NCI-H1092 (cell line): Measurements from ENCODE around the gene MYL6.
"Not testable (repeated sequence)": the region's sequence is repeated elsewhere in the genome, so short reads cannot be mapped to it uniquely, and the experiment has no call there.

Source experiments
- DNase-seq: peaks from one replicate; lab custom pipeline; 2025; lab: John Stamatoyannopoulos, UW

The MYL6 gene

DNA sequence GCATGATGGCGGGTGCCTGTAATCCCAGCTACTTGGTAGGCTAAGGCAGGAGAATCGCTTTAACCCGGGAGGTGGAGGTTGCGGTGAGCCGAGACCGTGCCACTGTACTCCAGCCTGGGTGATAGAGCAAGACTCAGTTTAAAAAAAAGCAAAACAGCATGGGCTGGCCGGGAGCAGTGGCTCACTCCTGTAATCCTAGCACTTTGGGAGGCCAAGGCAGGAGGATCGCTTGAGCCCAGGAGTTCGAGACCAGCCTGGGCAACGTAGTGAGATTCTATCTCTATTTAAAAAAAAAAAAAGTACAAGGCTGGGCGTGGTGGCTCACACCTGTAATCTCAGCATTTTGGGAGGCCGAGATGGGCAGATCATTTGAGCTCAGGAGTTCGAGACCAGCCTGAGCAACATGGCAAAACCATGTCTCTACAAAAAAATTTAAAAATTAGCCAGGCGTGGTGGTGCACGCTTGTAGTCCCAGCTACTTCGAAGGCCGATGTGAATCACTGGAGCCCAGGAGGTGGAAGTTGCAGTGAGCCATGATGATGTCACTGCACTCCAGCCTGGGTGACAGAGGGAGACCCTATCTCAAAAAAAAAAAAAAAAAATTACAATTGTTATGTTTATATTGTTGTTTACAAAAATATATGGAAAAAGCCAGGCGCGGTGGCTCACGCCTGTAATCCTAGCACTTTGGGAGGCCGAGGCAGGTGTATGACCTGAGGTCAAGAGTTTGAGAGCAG is 1.5 kb upstream of the MYL6 start:
- DNase-seq, result not testable (repeated sequence)

DNA sequence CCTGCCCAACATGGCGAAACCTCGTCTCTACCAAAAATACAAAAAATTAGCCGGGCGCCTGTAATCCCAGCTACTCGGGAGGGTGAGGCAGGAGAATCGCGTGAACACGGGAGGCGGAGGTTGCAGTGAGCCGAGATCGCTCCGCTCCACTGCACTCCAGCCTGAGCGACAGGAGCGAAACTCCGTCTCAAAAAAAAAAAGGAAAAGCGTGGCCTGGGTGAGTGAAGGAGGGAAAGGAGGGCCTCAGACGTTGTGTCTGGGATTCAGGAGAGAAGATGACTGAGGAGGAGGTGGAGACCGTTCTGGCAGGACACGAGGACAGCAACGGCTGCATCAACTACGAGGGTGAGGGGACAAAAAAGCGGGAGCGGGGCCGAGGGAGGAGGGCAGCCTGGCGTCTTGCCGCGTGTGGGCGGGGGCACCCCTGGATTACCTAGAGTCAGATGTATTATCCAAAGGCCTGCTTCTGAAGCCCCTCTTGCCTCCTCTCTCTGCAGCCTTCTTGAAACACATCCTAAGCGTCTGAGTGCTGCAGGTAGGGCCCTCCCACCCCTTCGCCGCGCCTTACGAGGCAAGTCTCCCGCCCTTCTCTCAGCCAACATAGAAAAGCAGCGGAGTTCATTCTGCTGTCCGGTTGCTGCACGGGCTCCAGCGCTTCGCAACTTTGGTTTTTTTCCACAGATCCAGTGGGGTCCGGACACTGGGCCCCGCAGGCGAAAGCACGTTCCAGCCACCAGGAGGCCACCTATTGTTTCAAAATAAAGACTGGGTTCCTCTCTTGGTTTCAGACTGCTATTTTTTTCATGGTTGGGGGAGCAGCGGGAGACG is 744 bp upstream of the MYL6 start:
- peak; percentile 69 for DNase-seq

GRCh38 chr12:56158926-56159461 is 835 bp downstream of the MYL6 start:
- no peak for DNase-seq

GRCh38 chr12:56159482-56160192 is 1.5 kb downstream of the MYL6 start:
- no peak for DNase-seq

- DNase-seq, result no peak
Observed at GRCh38 chr12:56160193-56160763, 2.1 kb downstream of the MYL6 start.

DNA sequence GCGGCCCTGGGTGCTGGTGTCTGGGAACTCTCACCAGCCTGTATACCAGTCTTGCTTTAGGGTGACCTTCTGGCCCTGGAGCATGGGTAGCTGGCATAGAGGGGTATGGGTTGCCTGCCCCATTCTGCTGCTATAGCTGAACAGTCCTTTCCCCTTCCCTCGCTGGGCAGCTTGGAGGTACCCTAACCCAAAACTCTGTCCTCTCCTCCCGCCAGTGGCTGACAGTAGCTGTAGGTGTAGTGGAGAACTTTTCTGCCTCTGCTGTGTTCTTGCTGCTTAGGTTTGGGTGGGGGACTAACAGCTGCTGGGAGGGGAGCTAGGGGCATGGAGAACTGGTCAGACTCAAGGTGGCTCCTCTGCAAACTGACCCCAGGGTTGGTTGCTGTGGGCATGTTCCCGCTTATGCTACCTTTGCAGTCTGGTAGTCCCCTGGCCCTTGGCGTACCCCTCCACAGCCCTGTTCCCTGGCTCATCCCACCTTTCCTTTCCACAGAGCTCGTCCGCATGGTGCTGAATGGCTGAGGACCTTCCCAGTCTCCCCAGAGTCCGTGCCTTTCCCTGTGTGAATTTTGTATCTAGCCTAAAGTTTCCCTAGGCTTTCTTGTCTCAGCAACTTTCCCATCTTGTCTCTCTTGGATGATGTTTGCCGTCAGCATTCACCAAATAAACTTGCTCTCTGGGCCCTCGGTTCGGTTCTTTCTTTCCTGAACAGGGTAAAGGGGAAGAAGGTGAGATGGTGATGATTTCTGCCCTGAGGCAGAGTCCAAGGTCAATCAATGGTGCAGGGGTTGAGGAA is 2.9 kb downstream of the MYL6 start:
- no peak for DNase-seq

DNA sequence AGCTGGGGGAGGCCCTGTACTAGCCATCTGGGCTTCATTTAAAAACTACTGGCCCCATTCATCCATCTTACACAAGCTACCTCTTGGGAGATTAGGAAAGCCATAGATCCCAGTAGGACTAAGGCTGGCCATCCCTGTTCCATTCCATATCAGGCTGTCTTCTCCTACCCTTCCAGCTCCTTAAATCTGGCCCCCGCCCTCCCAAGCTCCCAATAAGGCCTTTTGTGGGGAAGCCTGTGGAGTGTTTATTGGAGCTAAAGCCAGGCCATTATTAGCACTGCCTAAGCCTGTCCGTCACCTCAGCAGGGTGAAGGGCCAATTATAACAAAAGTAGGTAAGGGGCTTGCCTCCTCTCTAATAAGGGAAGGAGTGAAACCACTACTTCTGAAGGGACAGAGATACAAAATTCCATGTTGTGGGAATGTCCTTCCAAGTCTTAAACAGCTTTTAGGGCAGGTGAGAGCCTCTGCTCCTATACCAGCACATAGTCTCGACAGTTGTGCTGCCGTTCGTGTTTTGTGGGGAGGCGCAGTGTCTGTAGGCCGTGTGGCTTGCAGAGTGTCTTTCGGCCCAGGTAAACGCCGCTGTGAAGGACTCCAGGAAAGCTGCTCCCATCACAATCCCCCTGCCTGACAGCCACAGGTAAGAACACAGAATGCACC is 3.7 kb downstream of the MYL6 start:
- DNase-seq, result no peak

GRCh38 chr12:56162468-56163290 is 4.5 kb downstream of the MYL6 start:
- no peak for DNase-seq

DNA sequence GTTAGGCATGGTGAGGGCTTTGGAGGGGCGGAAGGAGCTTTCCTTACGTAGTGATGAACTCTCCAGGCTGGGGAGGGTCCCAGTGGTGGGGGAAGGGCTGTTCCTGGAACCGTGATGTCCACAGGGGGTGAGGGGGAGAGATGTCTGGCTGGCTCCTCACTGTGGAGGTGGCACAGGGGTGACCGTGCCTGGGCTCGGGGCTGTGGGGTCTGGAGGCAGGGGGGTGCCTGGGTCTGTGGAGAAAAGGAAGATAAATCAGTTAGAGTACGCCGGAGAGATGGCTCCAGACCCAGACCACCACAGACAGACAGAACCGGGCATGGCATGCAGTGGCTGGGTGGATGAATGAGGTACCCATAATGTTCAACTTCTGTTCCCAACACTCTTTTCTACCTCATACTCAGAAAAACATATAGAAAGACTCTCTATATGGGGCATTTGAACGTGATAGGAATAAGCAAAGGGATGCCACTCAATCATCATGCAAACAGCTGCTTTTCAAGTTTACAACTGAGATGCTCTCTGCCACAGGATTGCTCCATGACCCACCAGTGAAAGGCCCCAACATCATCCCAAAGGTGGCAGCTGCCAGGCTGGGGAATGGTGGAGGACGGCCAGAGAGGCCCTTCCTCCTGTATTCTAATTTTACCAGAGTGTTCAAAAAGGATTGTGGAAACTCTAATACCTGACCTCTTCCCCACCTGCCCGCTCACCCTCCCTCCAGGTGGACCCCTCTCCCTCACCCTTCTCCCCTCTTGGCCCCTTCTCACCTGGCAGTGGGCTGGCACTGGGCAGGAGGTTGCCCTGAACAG is 5.6 kb downstream of the MYL6 start:
- no peak for DNase-seq

GRCh38 chr12:56164345-56164729 is 6.2 kb downstream of the MYL6 start:
- DNase-seq, result no peak

- no peak for DNase-seq
Observed at GRCh38 chr12:56165369-56165768, 7.2 kb downstream of the MYL6 start.

DNA sequence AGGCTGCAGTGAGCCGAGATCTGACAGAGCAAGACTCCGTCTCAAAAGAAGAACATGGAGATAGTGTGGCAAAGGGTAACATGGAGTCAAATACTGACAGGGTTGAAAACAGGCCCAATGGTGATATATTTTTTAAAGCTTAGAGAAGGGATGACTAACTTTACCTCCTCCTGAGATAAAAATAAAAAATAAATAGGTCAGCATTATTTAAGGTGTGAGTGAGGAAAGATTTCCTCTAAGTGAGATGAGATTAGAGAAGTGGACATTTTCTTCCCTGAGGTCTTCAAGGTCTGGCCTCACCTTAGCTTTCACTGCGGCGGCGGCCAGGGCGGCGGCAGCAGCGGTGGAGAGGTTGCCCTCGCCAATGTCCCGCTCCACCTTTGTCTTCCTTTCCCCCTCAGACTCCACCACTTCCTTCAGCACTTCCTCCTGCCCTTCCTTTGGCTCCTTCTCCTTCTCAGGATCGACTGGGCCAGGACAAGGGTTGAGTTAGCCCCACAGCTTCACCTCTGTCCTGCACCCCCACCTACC is 11.1 kb downstream of the MYL6 start:
- no peak for DNase-seq

GRCh38 chr12:56172839-56173238 is 14.7 kb downstream of the MYL6 start:
- DNase-seq, result no peak

DNA sequence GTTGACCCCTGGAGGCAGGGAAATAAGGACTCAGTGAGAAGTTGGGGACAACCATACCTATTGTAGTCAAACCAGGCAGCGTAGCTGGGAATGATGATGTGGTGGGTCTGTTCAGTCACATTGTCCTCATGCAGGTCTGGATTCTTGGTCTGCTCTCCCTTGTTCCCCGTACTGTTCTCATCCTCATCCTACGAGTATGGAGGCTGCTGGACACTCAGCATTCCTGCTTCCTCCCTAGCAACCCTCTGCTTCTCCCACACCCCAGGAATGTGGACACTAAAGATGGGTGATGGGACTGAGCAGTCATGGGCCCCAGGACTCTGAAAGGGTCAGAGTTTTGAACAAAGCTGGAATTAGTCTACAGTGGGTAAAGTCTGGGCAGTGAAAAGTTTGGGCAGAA is 20.2 kb downstream of the MYL6 start:
- no peak for DNase-seq

DNA sequence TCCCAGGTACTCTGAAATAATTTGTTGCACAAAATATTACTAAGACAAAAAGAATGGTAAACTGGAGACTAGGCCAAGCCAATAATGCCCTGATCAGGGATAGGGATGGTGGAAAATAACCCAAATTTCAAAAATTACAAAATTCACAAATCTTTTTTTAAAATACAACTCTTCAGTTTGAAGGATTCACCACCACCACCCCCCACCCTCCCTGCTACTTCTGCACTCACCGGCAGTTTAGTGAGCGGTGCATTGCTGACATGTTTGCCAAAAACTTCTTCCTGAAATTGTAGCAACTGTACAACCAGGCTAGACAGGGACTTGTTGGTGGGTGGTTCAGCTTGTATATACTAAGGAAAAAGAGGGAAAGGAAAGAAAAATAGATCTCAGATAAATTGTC is 28.8 kb downstream of the MYL6 start:
- DNase-seq, result no peak

- DNase-seq, result no peak
Observed at GRCh38 chr12:56188131-56188777, 30.1 kb downstream of the MYL6 start.

DNA sequence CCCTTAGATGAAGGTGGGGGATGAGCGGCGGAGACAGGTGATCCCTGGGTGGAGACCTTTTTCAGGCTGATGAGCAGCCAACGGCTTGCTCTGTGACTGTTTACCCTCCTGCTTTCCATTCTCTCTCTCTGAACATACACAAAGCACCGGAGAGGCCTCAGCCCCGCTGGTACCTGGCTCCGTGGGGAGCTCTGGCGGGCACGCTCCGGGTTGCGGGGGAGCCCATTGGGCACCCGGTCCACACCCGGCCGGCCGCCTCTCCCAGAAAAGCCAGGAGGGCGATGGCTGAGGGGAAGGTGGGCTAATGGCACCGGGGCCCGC is 30.6 kb downstream of the MYL6 start:
- DNase-seq, result no peak

- DNase-seq, result peak; percentile 76
Observed at GRCh38 chr12:56189099-56189917, 31.1 kb downstream of the MYL6 start, which contains the start of gene SMARCC2. Gene SMARCC2, minus strand, starts transcription at chr12:56189483. Its CDS starts 22 bp downstream, at chr12:56189461.
